Measurements from ENCODE around the gene ZNF407.

ZNF407 gene

GRCh38 chr18:75033516-75033915 is 435.8 kb downstream of the ZNF407 start:
- DNase-seq (ENCODE audit: low read depth in 1 of 2, low spot score in 1 of 2): no peak
- no peak overlapping the region for H3K27ac ChIP-seq (replicated peaks)
- TF ChIP-seq GABPA (IDR thresholded peaks at IDR 0.05; ENCODE audit: low read depth) (no peak), CTCF (IDR thresholded peaks at IDR 0.05; ENCODE audit: insufficient read depth, low read length) (no peak), REST (IDR thresholded peaks at IDR 0.05; ENCODE audit: insufficient replicate concordance, low read depth) (no peak)
- H3K27me3 ChIP-seq (ENCODE audit: insufficient read depth, poor library complexity, severe bottlenecking): no peaks in the 10 kb centered on the region
- no peak overlapping the region for H3K4me3 ChIP-seq (replicated peaks; ENCODE audit: insufficient read depth, low read length)

GRCh38 chr18:75034937-75035336 is 437.3 kb downstream of the ZNF407 start:
- TF ChIP-seq SPI1 (IDR thresholded peaks at IDR 0.05; ENCODE audit: borderline replicate concordance, low read depth) (no peak), GABPA (IDR thresholded peaks at IDR 0.05; ENCODE audit: low read depth) (no peak), REST (IDR thresholded peaks at IDR 0.05; ENCODE audit: insufficient replicate concordance, low read depth) (no peak), CTCF (IDR thresholded peaks at IDR 0.05; ENCODE audit: insufficient read depth, low read length) (no peak), POLR2AphosphoS5 (IDR thresholded peaks at IDR 0.05; ENCODE audit: low read depth) (no peak)
- Histone ChIP-seq H3K27ac (replicated peaks) (no peak overlapping the region), H3K4me3 (replicated peaks; ENCODE audit: insufficient read depth, low read length) (no peak overlapping the region), H3K27me3 (ENCODE audit: insufficient read depth, poor library complexity, severe bottlenecking) (no peaks in the 10 kb centered on the region)
- no peak for DNase-seq (ENCODE audit: low read depth in 1 of 2, low spot score in 1 of 2)

GRCh38 chr18:75035928-75036327 is 438.3 kb downstream of the ZNF407 start:
- no peak for TF ChIP-seq CTCF (IDR thresholded peaks at IDR 0.05; ENCODE audit: insufficient read depth, low read length)
- no peak for TF ChIP-seq GABPA (IDR thresholded peaks at IDR 0.05; ENCODE audit: low read depth)
- TF ChIP-seq POLR2AphosphoS5 (IDR thresholded peaks at IDR 0.05; ENCODE audit: low read depth): no peak
- no peak for TF ChIP-seq REST (IDR thresholded peaks at IDR 0.05; ENCODE audit: insufficient replicate concordance, low read depth)
- no peak for TF ChIP-seq SPI1 (IDR thresholded peaks at IDR 0.05; ENCODE audit: borderline replicate concordance, low read depth)

More at GRCh38 chr18:75035928-75036327, 438.3 kb downstream of the ZNF407 start:
- Histone ChIP-seq H3K27ac (replicated peaks) (no peak overlapping the region), H3K27me3 (ENCODE audit: insufficient read depth, poor library complexity, severe bottlenecking) (no peaks in the 10 kb centered on the region), H3K4me3 (replicated peaks; ENCODE audit: insufficient read depth, low read length) (no peak overlapping the region)
- DNase-seq (ENCODE audit: low read depth in 1 of 2, low spot score in 1 of 2): no peak
